ENCODE measurements around the gene SUSD2. TPM values are rescaled to one million over a fixed set of nuclear protein-coding genes. Genes with fewer than 3 reads are reported as not detected.
"Not testable (repeated sequence)": the region's sequence is repeated elsewhere in the genome, so short reads cannot be mapped to it uniquely, and the experiment has no call there.

Gene SUSD2
- total and polyA plus RNA-seq, 2 experiments from 2014 or later, result 9.7 to 10.8 TPM

DNA sequence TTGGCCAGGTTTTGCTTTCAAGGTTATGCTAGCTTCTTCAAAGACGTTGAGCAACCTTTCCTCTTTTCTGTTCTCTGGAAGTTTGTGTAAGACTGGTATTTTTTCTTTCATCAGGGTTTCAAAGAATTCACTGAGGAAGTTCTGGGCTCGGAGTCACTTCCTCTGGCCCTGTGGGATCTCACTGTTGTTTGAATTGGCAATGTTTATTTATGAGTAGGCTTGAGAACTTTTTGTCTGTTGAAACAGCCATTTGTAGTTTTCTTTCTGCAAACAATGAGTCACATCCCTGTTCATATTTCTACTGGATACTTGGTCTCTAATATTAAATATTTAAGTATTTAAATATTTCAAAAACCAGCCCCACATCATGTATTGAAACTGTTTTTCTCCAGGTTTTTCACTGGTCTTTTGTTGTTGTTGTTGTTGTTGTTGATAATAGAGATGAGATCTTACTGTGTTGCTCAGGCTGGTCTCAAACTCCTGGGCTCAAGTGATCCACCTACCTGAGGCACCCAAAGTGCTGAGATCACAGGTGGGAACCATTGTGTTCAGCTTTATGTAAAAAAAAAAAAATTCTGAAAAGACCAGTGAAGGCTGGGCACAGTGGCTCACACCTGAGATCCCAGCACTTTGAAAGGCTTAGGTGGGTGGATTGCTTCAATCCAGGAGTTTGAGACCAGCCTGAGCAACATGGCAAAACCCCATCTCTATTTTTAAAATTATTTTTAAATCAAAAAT, 26.9 kb downstream of the SUSD2 start:
- H2AFZ ChIP-seq, result no peak overlapping the region
- no peaks in the 10 kb centered on the region for H3K27me3 ChIP-seq
- H3K4me3 ChIP-seq, result no peak overlapping the region
- H3K79me2 ChIP-seq, result no peaks in the 10 kb centered on the region
- WGBS (ENCODE audit: low lambda C conversion rate, missing lambda C conversion rate), result 7% methylated on average over 2 of the region's 2 CpGs
- no peaks in the 10 kb centered on the region for H3K9me3 ChIP-seq (ENCODE audit: low read depth)
- TF ChIP-seq, protein P1, sequence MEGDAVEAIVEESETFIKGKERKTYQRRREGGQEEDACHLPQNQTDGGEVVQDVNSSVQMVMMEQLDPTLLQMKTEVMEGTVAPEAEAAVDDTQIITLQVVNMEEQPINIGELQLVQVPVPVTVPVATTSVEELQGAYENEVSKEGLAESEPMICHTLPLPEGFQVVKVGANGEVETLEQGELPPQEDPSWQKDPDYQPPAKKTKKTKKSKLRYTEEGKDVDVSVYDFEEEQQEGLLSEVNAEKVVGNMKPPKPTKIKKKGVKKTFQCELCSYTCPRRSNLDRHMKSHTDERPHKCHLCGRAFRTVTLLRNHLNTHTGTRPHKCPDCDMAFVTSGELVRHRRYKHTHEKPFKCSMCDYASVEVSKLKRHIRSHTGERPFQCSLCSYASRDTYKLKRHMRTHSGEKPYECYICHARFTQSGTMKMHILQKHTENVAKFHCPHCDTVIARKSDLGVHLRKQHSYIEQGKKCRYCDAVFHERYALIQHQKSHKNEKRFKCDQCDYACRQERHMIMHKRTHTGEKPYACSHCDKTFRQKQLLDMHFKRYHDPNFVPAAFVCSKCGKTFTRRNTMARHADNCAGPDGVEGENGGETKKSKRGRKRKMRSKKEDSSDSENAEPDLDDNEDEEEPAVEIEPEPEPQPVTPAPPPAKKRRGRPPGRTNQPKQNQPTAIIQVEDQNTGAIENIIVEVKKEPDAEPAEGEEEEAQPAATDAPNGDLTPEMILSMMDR (IDR thresholded peaks at IDR 0.05; ENCODE audit: poor library complexity), result no peak
- no peak for TF ChIP-seq EZH2 (IDR thresholded peaks at IDR 0.05; ENCODE audit: borderline replicate concordance)
- no peak for TF ChIP-seq EZH2phosphoT487 (IDR thresholded peaks at IDR 0.05; ENCODE audit: low read depth, severe bottlenecking, unreplicated experiment)
- DNase-seq (ENCODE audit: low spot score), result peak; percentile 63
- H3K9me2 ChIP-seq (replicated peaks; ENCODE audit: insufficient read depth), result no peaks in the 10 kb centered on the region
- peaks cover 5% of the 10 kb centered on the region for H3K4me1 ChIP-seq (ENCODE audit: insufficient read depth)
- H3K27ac ChIP-seq, result peak overlapping the region; percentile 73
- H3K36me3 ChIP-seq (replicated peaks; ENCODE audit: insufficient read depth, low read depth), result no peaks in the 10 kb centered on the region
- H3K4me2 ChIP-seq, result peak overlapping the region; percentile 6
- H4K20me1 ChIP-seq (ENCODE audit: insufficient read depth, poor library complexity, severe bottlenecking), result no peaks in the 10 kb centered on the region

DNA sequence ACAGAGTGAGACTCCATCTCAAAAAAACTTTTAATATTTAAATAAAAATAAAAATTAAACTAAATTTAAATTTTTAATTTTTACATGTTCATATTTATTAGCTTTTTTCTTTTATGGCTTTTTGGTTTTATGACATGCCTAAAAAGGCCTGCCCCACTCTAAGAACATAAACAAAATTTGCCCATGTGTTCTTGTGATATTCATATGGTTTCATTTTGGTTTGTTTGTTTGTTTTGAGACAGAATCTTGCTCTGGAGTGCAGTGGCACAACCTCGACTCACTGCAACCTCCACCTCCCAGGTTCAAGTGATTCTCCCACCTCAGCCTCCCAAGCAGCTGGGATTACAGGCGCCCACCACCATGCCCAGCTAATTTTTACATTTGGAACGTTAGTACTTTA, 27.7 kb downstream of the SUSD2 start:
- Histone ChIP-seq H3K9me2 (replicated peaks; ENCODE audit: insufficient read depth) (no peaks in the 10 kb centered on the region), H3K4me3 (no peak overlapping the region), H2AFZ (no peak overlapping the region), H3K27me3 (no peaks in the 10 kb centered on the region), H3K36me3 (replicated peaks; ENCODE audit: insufficient read depth, low read depth) (no peaks in the 10 kb centered on the region), H3K4me1 (ENCODE audit: insufficient read depth) (peaks cover 5% of the 10 kb centered on the region), H3K27ac (no peak overlapping the region), H4K20me1 (ENCODE audit: insufficient read depth, poor library complexity, severe bottlenecking) (no peaks in the 10 kb centered on the region), H3K9me3 (ENCODE audit: low read depth) (no peaks in the 10 kb centered on the region), H3K79me2 (no peaks in the 10 kb centered on the region), H3K4me2 (no peak overlapping the region)
- DNase-seq (ENCODE audit: low spot score), result no peak
- TF ChIP-seq EZH2 (IDR thresholded peaks at IDR 0.05; ENCODE audit: borderline replicate concordance) (no peak), EZH2phosphoT487 (IDR thresholded peaks at IDR 0.05; ENCODE audit: low read depth, severe bottlenecking, unreplicated experiment) (no peak)
- TF ChIP-seq, protein P1 (IDR thresholded peaks at IDR 0.05; ENCODE audit: poor library complexity), result no peak
- WGBS (ENCODE audit: low lambda C conversion rate, missing lambda C conversion rate), result 82% methylated on average over 3 of the region's 3 CpGs

DNA sequence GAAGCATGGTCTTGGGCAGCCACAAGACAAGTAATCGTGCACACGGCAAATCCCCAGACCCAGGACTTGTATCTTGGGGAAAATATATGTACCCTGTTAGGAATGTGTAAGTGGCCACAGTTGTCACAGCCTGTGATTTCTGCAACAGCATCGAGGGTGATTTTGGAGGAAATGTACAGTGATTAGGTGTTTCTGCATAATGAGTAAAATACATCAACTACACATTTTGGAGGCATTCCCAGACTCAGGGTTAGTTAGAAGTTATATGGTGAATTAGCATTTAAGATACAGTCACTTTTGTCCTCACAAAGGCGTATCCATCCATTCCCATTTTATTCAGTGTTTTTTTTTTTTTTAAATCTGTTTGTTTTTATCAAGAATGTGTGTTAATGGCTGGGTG, 28.4 kb downstream of the SUSD2 start:
- TF ChIP-seq EZH2 (IDR thresholded peaks at IDR 0.05; ENCODE audit: borderline replicate concordance) (no peak), EZH2phosphoT487 (IDR thresholded peaks at IDR 0.05; ENCODE audit: low read depth, severe bottlenecking, unreplicated experiment) (no peak)
- Histone ChIP-seq H3K9me3 (ENCODE audit: low read depth) (no peaks in the 10 kb centered on the region), H3K9me2 (replicated peaks; ENCODE audit: insufficient read depth) (no peaks in the 10 kb centered on the region), H3K4me3 (no peak overlapping the region), H3K27me3 (no peaks in the 10 kb centered on the region), H3K79me2 (no peaks in the 10 kb centered on the region), H3K4me1 (ENCODE audit: insufficient read depth) (peaks cover 5% of the 10 kb centered on the region), H4K20me1 (ENCODE audit: insufficient read depth, poor library complexity, severe bottlenecking) (no peaks in the 10 kb centered on the region), H3K27ac (no peak overlapping the region), H3K4me2 (no peak overlapping the region), H3K36me3 (replicated peaks; ENCODE audit: insufficient read depth, low read depth) (no peaks in the 10 kb centered on the region), H2AFZ (no peak overlapping the region)
- 87% methylated on average over 4 of the region's 4 CpGs for WGBS (ENCODE audit: low lambda C conversion rate, missing lambda C conversion rate)
- no peak for DNase-seq (ENCODE audit: low spot score)

DNA sequence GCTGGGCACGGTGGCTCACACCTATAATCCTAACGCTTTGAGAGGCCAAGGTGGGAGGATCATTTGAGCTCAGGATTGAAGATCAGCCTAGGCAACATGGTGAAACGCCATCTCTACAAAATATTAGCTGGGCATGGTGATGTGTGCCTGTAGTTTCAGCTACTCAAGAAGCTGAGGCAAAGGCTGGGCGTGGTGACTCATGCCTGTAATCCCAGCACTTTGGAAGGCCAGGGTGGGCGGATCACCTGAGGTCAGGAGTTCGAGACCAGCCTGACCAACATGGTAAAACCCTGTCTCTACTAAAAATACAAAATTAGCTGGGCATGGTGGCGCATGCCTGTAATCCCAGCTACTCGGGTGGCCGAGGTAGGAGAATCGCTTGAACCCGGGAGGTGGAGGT, 29.1 kb downstream of the SUSD2 start:
- H3K36me3 ChIP-seq (replicated peaks; ENCODE audit: insufficient read depth, low read depth); H3K4me1 ChIP-seq (ENCODE audit: insufficient read depth); DNase-seq (ENCODE audit: low spot score); H3K9me2 ChIP-seq (replicated peaks; ENCODE audit: insufficient read depth); H3K27me3 ChIP-seq; H3K79me2 ChIP-seq; H3K4me3 ChIP-seq; H3K9me3 ChIP-seq (ENCODE audit: low read depth); H4K20me1 ChIP-seq (ENCODE audit: insufficient read depth, poor library complexity, severe bottlenecking); H3K27ac ChIP-seq; H2AFZ ChIP-seq; H3K4me2 ChIP-seq: not testable (repeated sequence)
- 94% methylated on average over 11 of the region's 11 CpGs for WGBS (ENCODE audit: low lambda C conversion rate, missing lambda C conversion rate)

DNA sequence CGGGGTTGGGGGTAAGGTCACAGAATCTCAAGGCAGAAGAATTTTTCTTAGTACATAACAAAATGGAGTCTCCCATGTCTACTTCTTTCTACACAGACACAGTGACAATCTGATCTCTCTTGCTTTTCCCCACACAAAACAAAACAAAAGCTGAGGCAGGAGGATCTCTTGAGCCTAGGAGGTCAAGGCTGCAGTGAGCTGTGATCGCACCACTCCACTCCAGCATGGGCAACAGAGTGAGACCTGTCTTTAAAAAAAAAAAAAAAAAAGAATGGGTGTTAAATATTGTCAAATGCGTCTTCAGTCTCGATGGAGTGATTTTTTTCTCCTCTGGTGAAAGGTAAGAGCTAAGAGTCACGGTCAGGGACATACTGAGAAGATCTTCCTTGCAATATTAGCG, 30.4 kb downstream of the SUSD2 start:
- H3K27ac ChIP-seq; DNase-seq (ENCODE audit: low spot score); H2AFZ ChIP-seq; H3K4me3 ChIP-seq; H3K36me3 ChIP-seq (replicated peaks; ENCODE audit: insufficient read depth, low read depth); H3K79me2 ChIP-seq; H3K9me2 ChIP-seq (replicated peaks; ENCODE audit: insufficient read depth); H3K4me1 ChIP-seq (ENCODE audit: insufficient read depth); H4K20me1 ChIP-seq (ENCODE audit: insufficient read depth, poor library complexity, severe bottlenecking); H3K27me3 ChIP-seq; H3K4me2 ChIP-seq; H3K9me3 ChIP-seq (ENCODE audit: low read depth): not testable (repeated sequence)
- 86% methylated on average over 5 of the region's 6 CpGs for WGBS (ENCODE audit: low lambda C conversion rate, missing lambda C conversion rate)

DNA sequence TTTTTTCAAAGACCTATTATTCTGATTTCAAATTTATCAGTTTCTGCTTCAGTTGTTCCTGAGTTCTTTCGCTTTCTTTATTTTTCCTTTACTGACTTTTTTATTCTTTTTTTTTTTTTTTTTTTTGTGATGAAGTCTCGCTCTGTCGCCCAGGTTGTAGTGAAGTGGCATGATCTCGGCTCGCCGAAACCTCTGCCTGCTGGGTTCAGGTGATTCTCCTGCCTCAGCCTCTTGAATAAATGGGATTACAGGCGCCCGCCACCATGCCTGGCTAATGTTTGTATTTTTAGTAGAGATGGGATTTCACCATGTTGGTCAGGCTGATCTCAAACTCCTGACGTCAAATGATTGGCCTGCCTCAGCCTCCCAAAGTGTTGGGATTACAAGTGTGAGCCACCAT, 31.8 kb downstream of the SUSD2 start:
- not testable (repeated sequence) for H3K36me3 ChIP-seq (replicated peaks; ENCODE audit: insufficient read depth, low read depth); DNase-seq (ENCODE audit: low spot score); H3K4me1 ChIP-seq (ENCODE audit: insufficient read depth); H3K9me3 ChIP-seq (ENCODE audit: low read depth); H3K27me3 ChIP-seq; H2AFZ ChIP-seq; H4K20me1 ChIP-seq (ENCODE audit: insufficient read depth, poor library complexity, severe bottlenecking); H3K27ac ChIP-seq; H3K79me2 ChIP-seq; H3K4me2 ChIP-seq; H3K4me3 ChIP-seq; H3K9me2 ChIP-seq (replicated peaks; ENCODE audit: insufficient read depth)
- WGBS (ENCODE audit: low lambda C conversion rate, missing lambda C conversion rate), result 87% methylated on average over 9 of the region's 9 CpGs
